ENCODE data around the gene DPEP3. TPM values are rescaled to one million over a fixed set of nuclear protein-coding genes. Genes with fewer than 3 reads are reported as not detected.
"Not testable (repeated sequence)": the region's sequence is repeated elsewhere in the genome, so short reads cannot be mapped to it uniquely, and the experiment has no call there.

Gene DPEP3
- total RNA-seq, 6 experiments from 2014 or later: 0.10 TPM; not detected in 5

GRCh38 chr16:67975321-67976105 lies 4.8 kb downstream of the DPEP3 start:
- no peak overlapping the region for H3K27ac ChIP-seq
- TF ChIP-seq CTCF (IDR thresholded peaks at IDR 0.05) (no peak), POLR2A (IDR thresholded peaks at IDR 0.05) (no peak)
- no peak for DNase-seq

GRCh38 chr16:67972285-67972684 lies 8.0 kb downstream of the DPEP3 start:
- H3K27me3 ChIP-seq; DNase-seq; H3K36me3 ChIP-seq; H3K4me1 ChIP-seq; H3K9me3 ChIP-seq; H3K4me3 ChIP-seq; ATAC-seq; H3K27ac ChIP-seq; intact Hi-C loops (cut with DNase I): not testable (repeated sequence)
- 64% methylated on average over 2 of the region's 7 CpGs for WGBS (ENCODE audit: insufficient coverage, low coverage, low lambda C conversion rate, missing lambda C conversion rate)

More at GRCh38 chr16:67975321-67976105, 4.8 kb downstream of the DPEP3 start:
- H3K27me3 ChIP-seq: no peaks in the 10 kb centered on the region
- H3K9me3 ChIP-seq: no peaks in the 10 kb centered on the region
- no peaks in the 10 kb centered on the region for H3K4me1 ChIP-seq
- no peak overlapping the region for H3K4me3 ChIP-seq
- 47% methylated on average over 6 of the region's 14 CpGs for WGBS (ENCODE audit: insufficient coverage, low coverage, low lambda C conversion rate, missing lambda C conversion rate)
- no peaks in the 10 kb centered on the region for H3K36me3 ChIP-seq
- ATAC-seq: no peak
- intact Hi-C loops (cut with DNase I): no loop called here

- H3K27ac ChIP-seq: no peak overlapping the region
- intact Hi-C loops (cut with DNase I): no loop called here
- no peak for ATAC-seq
- H3K36me3 ChIP-seq: no peaks in the 10 kb centered on the region
- no peaks in the 10 kb centered on the region for H3K9me3 ChIP-seq
- no peak for DNase-seq
- 91% methylated on average over 9 of the region's 9 CpGs for WGBS (ENCODE audit: insufficient coverage, low coverage, low lambda C conversion rate, missing lambda C conversion rate)
- no peaks in the 10 kb centered on the region for H3K27me3 ChIP-seq
- H3K4me1 ChIP-seq: peaks cover 0 to 13% (median 2%) of the 10 kb centered on the region in 4 donors
- no peak for TF ChIP-seq CTCF (IDR thresholded peaks at IDR 0.05)
- H3K4me3 ChIP-seq: no peak overlapping the region
These were observed 9.2 kb downstream of the DPEP3 start for GRCh38 chr16:67971111-67971510.

- Histone ChIP-seq H3K27me3 (no peaks in the 10 kb centered on the region), H3K4me3 (peak overlapping the region; percentile 79 to 91 (median 88)), H3K4me1 (peaks cover 0 to 19% (median 2%) of the 10 kb centered on the region in 4 donors), H3K36me3 (no peaks in the 10 kb centered on the region), H3K27ac (peak overlapping the region; percentile 72 to 90 (median 76)), H3K9me3 (no peaks in the 10 kb centered on the region)
- no peak for DNase-seq
- no peak for ATAC-seq
- intact Hi-C loops (cut with DNase I): no loop called here
- WGBS (ENCODE audit: insufficient coverage, low coverage, low lambda C conversion rate, missing lambda C conversion rate): 46% methylated on average over 29 of the region's 40 CpGs
- no peak for TF ChIP-seq CTCF (IDR thresholded peaks at IDR 0.05)
- TF ChIP-seq POLR2A (IDR thresholded peaks at IDR 0.05): no peak
These were observed 10.9 kb downstream of the DPEP3 start for GRCh38 chr16:67969254-67970039.
